GM19035 (cell line): ENCODE data around the gene MARK4.

Source experiments
- ATAC-seq: cut with Tn5 transposase; IDR thresholded peaks from one replicate; pipeline ENCODE4 v1.9.1; 2021; ENCODE audit not compliant: unreplicated experiment

MARK4 gene

DNA sequence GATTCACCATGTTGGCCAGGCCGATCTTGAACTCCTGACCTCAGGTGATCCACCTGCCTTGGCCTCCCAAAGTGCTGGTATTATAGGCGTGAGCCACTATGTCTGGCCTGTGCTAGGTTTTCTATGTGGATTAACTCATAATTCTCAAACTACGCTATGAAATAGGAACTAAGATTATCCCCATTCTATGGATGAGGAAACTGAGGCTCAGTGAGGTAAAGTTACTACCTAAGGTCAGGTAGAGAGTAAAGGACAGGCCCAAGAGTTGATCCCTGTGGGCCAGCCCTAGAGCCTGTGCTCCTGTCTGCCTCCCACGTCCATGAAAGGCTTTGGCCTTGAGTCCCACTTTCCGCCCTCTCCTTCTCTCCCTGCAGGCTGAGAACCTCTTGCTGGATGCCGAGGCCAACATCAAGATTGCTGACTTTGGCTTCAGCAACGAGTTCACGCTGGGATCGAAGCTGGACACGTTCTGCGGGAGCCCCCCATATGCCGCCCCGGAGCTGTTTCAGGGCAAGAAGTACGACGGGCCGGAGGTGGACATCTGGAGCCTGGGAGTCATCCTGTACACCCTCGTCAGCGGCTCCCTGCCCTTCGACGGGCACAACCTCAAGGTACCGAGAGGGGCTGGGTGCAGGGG, 20.1 kb downstream of the MARK4 start:
- ATAC-seq: no peak

DNA sequence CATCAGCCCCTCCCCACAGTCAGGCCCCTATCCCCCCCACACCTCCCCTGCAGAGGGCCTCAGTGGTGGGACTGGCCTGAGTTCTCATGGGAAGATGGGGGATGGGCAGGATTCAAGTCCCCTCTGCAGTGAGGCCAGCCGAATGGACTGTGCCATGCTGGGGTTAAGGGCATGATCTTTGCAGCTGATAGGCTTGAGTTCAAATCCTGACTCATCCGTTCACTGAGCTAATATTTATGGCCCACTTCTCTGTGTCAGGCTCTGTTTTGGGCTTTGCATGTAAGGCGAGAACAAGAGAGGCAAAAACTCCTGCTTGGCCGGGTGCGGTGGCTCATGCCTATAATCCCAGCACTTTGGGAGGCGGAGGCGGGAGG, 20.7 kb downstream of the MARK4 start:
- ATAC-seq: no peak

DNA sequence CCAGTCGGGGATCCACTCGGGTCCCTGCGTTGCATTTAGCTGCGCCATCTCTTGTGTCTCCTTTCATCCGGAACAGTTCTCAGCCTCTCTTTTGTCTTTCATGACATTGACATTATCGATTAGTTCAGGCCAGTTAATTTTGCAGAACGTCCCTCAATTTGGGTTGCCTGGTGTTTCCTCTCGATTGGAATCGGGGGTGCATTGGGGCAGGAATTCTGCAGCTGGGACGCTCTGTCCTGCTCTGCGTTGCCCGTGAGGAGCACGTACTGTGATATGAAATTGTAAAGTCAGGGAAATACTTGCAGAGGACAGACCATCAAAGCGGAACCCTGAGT, 22.4 kb downstream of the MARK4 start:
- ATAC-seq: no peak

DNA sequence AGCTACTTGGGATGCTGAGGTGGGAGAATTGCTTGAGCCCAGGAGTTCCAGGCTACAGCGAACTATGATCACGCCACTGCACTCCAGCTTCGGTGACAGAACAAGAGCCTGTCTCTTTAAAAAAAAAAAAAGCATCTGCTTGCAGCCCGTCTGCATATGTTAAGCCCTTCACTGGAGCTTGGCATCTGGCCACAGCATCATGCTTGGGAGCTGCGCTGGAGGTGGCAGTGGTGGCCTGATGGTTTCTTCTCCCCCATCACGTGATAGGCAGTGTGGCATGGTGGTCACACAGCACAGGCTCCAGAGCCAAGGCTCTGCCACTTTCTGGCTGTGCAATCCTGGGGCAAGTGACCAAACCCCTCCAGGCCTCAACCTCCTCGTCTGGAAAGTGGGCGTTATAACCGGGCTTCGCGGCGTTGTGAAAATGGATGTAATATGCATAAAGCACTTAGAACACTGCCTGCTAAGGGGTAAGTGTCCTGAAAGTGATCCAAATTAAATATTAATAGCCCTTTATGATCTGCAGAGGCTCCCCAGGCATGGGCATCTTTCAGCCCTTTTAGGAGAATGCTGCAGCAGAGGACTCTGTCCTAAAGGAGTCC, 24.4 kb downstream of the MARK4 start:
- ATAC-seq: no peak

DNA sequence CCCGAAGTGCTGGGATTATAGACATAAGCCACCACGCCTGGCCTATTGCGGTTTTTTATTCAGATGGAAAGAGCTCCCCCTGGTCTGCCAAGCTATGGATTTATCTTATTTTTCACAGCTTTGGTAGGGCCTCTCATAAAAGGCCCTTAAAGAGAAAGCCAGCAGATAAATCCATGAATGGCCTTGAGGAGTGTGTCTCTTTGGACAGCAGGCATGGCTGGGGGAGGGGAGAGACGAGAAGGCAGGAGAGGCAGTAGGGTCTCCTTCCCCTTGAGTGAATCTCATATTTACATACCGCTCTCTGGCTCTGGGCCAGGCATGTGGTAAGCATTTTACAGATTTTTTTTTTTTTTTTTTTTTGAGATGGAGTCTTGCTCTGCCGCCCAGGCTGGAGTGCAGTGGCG, 25.2 kb downstream of the MARK4 start:
- no peak for ATAC-seq

DNA sequence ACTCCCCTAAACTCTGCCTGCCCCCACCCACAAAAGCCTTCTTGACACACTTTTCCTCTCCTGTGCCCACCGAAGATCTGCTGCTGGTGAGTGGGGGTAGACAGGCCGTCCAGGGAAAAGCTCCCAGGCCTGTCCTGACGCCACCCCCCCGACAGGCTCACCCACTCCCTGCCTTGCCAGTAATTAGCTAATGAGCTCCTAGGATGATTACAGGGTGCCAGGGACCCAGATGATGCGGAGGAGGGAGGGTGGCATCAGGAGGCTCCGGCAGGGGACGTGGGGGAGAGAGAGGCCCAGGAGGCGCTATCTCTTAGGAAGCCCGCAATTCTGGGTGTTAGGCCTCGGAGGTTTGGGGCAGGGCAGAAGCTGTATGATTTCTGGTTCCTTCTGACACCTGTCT, 27.0 kb downstream of the MARK4 start:
- ATAC-seq: no peak

DNA sequence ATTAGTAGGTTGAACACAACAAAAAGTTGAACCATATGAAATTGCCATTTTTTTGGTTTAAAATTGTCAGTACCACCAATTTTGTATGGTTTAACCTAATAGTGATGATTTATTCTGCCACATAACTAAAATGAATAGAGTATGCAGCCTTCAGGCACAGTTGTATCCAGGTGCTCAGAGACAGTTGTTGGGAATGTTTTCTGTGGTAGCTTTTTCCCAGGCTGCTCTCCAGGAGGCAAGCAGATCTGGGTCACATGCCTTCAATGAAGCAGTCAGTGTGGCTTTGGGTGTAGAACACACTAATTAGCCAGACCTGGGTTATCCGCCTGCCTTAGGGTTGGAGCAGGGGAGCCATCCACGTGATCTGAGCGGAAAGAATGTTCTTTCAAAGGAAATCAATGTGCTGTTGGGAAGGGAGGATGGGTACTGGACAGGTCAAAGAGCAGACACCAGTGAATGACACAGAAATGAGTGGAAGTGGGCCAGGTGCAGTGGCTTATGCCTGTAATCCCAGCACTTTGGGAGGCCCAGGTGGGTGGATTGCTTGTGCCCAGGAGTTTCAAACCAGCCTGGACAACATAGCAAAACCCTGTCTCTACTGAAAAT, 28.6 kb downstream of the MARK4 start:
- ATAC-seq: no peak

DNA sequence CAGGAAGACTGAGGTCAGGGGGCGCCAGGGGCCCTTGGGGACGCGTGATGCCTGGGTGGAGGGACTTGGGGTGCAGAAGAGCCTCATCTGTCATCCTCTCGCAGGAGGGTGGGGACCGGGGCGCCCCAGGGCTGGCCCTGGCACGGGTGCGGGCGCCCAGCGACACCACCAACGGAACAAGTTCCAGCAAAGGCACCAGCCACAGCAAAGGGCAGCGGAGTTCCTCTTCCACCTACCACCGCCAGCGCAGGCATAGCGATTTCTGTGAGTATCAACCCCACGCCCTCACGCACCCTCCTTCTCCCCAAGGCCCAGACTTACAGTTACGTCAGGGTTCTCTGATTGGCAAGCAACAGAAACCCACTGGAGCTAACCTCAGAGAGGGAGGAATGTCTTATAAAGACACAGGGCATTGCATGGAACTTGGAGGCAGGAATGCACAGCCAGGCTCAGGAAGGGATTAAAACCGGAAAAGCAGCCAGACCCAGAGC, 29.4 kb downstream of the MARK4 start:
- ATAC-seq: no peak

DNA sequence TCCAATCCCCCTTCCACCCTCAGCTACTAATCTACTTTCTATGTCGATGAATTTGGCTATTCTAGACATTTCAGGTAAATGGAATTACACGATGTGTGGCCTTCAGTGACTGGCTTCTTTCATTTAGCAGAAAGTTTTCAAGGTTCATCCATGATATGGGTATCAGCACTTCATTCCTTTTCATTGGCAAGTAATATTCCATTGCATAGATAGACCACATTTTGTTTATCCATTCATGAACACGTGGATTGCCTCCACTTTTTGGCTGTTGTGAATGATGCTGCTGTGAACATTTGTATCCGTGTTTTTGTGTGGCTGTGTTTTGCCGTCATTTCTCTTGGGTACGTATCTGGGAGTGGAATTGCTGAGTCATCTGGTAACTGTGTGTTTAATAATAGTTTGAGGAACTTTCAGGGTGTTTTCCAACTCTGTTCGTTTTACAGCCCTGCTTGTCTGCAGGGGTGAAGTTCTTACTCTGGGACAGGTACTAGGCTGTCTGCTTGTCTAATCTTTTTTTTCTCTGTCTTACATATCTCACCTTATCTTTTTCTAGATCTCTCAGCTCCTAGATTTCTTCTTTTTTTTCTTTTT, 32.5 kb downstream of the MARK4 start:
- no peak for ATAC-seq

DNA sequence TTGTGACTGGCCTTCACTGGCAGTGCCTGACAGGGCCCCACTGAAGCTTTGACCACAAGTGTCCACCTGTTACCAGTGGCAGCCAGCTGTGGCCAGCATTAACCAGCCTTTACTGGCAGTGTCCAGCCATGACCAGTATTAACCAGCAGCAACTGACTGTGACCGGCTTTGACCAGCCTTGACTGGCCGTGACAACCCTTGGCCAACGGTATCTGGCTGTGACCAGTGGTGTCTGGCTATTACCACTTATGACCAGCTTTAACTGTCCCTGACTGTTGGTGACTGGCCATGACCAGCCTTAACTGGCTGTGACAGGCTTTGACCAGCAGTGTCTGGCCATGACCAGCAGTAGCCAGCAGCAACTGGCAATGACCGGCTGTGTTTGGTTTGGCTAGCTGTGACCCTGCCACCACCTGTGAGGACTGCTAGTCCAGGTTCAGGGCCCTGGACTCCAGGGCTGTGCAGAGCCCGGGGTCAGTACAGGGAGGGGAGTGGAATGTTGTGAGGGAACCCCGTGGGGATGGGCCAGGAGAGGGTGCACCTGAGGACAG, 39.4 kb downstream of the MARK4 start:
- ATAC-seq: no peak

DNA sequence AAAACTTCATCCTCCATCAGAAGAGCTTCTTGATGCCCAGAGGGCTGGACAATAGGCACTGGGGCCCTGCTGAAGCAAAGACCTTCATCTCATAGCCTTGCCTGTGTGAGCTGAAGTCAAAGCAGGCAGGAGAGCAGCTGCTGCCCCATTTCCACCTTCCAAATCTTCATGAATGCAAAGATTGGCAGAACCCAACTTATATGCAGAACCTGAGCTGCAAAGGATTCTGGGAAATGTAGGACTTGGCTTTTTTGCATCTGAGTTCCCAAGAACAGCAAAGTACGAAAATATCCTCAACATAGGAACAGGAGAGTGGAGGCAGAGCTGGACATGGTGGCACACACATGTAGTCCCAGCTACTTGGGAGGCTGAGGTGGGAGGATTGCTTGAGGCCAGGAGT, 40.8 kb downstream of the MARK4 start:
- ATAC-seq: no peak

DNA sequence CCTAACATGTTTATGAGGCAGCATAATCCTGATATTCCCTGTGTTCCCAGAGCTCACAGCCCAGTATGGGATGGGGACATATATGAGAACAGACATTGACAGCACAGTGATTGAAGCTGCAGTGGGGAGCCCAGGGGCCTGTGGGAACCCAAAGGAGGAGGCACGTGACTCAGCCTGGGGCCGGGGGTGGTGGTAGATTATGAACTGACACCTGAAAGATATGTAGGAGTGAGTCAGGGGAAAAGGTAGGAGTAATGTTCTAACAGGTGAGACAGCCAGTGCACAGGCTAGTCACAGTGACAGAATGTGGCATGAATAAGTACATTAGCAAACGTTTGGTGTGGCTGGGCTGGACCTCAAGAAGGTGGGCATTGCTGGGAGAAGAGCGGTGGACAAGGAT, 42.6 kb downstream of the MARK4 start:
- ATAC-seq: no peak

DNA sequence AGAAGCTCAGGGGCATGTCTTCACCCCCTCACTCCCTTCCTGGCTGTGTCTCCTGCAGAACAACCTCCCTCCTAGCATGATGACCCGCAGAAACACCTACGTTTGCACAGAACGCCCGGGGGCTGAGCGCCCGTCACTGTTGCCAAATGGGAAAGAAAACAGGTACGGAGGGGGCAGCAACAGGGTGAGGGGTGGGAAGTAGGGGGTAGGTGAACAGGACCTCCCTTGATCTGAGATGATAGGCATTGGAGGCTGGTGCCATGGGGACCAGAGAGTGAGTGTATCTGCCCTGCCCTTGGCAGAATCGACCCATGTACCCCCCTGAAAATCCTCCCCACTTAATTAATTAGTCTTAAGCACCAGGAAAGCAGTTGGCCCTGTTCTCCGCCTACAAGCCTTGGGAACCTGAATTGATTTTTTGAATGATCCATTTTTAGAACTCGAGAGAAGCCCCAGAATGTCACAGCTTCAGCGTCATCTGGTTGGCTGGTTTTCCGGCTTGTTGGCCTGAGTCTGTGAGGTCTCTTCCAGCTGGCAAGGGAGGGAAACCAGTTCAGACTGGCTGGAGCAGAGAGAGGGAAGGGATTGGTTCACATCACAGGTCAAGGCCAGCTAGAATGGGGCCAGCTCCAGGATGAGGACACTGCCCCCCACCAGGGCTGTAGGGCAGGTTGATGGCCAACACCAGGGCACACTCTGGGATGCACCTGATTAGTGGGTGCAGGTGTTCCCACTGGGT, 43.4 kb downstream of the MARK4 start:
- ATAC-seq: no peak

DNA sequence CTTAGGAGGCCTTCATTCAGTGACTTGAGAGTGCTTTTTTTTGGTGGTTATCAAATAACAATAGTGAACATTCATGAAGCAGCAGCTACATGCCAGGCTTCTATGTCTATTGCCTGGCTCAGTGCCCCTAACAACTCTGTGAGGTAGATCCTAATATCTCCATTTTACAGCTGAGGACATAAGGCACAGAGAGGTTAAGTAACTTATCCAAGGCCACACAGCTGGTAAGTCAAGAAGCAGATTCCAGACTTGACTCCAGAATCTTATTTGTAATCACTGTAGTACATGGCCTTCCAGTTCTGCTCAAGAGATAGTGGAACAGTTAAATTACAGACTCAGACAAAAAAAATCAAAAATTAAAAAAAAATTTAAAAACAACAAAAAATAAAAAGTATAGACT, 44.8 kb downstream of the MARK4 start:
- ATAC-seq: no peak

DNA sequence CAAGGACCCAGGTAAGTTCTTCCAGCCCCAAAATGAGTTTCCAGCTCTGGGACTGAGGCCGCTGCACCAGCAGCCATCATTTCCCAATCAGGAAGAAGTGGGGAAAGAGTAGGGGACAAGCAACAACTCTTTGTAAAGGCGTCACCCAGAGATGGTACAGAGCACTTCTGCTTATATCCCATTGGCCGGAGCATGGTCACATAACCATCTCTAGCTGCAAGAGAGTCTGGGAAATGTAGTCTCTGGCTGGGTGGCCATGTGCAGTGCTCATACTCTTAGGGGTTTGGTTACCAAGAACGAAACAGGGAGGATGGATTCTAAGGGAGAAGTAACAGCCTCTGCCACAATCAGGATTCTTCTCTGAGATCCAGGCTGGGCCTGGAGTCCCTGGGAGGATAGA, 45.3 kb downstream of the MARK4 start:
- ATAC-seq: no peak

DNA sequence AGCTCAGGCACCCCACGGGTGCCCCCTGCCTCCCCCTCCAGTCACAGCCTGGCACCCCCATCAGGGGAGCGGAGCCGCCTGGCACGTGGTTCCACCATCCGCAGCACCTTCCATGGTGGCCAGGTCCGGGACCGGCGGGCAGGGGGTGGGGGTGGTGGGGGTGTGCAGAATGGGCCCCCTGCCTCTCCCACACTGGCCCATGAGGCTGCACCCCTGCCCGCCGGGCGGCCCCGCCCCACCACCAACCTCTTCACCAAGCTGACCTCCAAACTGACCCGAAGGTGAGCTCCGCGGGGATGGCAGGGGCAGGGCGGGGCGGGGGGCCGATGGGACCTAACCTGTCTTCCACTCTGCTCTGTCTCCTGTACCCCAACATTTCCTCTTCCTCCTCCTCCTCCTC, 46.6 kb downstream of the MARK4 start:
- ATAC-seq: no peak

DNA sequence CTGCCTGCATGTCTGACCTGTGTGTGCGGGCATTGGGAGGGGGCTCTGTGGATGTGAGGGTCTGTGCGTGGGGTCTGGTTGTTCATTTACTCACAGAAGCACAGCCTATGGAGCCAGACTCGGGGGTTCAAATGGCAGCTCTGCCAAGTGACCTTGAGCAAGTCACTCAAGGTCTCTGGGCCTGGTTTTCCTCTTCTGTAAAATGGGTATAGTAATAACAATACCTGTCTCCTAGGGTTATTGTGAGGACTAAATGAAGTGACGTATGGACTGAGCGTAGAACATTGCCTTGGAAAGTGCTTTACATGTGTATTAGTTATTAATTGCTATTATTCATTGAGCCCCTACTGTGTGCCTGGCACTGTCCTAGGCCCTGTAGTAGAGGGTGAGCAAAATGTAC, 47.2 kb downstream of the MARK4 start:
- no peak for ATAC-seq

DNA sequence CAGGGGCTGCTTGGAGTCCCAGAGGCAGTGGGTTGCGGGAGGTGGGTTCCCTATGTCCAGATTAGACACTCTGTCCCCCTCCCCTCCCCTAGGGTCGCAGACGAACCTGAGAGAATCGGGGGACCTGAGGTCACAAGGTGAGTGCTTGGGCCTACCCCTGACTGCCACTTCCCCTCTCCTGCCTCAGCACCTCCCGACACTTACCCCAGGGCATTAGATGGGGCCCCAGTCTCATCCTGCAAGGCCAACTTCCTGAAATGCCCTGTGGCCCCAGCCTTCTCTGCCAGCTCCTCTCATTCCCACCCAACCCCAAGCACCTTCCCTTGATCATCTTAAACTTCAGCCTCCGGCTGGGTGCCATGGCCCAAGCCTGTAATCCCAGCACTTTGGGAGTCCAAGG, 48.6 kb downstream of the MARK4 start:
- ATAC-seq: no peak

DNA sequence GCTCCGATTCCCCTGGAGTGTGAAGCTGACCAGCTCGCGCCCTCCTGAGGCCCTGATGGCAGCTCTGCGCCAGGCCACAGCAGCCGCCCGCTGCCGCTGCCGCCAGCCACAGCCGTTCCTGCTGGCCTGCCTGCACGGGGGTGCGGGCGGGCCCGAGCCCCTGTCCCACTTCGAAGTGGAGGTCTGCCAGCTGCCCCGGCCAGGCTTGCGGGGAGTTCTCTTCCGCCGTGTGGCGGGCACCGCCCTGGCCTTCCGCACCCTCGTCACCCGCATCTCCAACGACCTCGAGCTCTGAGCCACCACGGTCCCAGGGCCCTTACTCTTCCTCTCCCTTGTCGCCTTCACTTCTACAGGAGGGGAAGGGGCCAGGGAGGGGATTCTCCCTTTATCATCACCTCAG, 51.3 kb downstream of the MARK4 start:
- no peak for ATAC-seq

DNA sequence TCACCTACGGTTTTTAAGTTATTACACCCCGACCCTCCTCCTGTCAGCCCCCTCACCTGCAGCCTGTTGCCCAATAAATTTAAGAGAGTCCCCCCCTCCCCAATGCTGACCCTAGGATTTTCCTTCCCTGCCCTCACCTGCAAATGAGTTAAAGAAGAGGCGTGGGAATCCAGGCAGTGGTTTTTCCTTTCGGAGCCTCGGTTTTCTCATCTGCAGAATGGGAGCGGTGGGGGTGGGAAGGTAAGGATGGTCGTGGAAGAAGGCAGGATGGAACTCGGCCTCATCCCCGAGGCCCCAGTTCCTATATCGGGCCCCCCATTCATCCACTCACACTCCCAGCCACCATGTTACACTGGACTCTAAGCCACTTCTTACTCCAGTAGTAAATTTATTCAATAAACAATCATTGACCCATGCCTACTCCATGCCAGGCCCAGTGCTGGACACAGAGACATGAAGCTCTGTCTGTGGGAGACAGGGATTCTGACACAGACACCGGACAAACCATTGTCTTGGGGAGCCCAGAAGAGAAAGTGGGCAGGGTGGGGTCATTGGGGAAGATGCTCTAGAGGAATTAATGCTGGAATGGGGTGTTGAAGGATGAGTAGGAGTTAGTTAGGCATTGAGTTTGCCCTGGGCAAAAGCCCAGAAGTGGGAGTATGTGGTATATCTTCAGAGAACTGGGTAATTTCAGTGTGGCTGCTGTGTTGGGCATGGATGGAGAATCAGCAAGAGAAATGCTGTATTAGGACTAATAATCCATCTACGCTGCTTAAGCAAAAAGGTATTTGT, 52.4 kb downstream of the MARK4 start:
- no peak for ATAC-seq
